HCT116 (cell line): ENCODE measurements around the gene DNM3. TPM values are rescaled to one million over a fixed set of nuclear protein-coding genes. Genes with fewer than 3 reads are reported as not detected.

Experiments
- ATAC-seq: fragments of 200-7000 bp; cut with Tn5 transposase; 2 replicates; pipeline ENCODE4 v1.9.1; 2020; ENCODE audit warnings: mild to moderate bottlenecking, moderate library complexity
- BruUV-seq: library from RNA; stranded (reverse); fragments of 400-500 nt; replicated peaks from 2 replicates; lab custom pipeline; 2021; lab: Mats Ljungman, UMichigan
- CTCF ChIA-PET: fragments of 300-600 bp; sonication (Branson Sonifier 250); formaldehyde crosslinking; loops from one replicate; lab custom pipeline; 2021; ENCODE audit warnings: antibody characterized with exemption; lab: Charles Lee
- POLR2A ChIA-PET: fragments of 300-600, 350-600 bp; sonication (Branson Sonifier 250); formaldehyde crosslinking; loops from one replicate; lab custom pipeline; 2021; ENCODE audit warnings: antibody characterized with exemption; lab: Charles Lee
- RAD21 ChIA-PET, 2 experiments: fragments of 300-600 bp; sonication (Branson Sonifier 250); formaldehyde crosslinking; loops; one replicate each; lab custom pipeline; 2023; ENCODE audit warnings: low total read pairs in 2 of 2; ENCODE audit not compliant: uncharacterized antibody in 2 of 2, unreplicated experiment in 2 of 2, low non-redundant PET in 1 of 2; lab: Charles Lee
- DNase-seq: peaks from one replicate; pipeline ENCODE4 v3.0.0-alpha.2; 2010; ENCODE audit warnings: low read depth, low spot score
- H2AFZ ChIP-seq: fragments of 200-600 bp; shearing (Covaris generic), sonication (generic); 2 replicates; pipeline ENCODE4 v1.6.1; 2017; ENCODE audit warnings: low read depth, mixed run types, mixed read lengths, antibody characterized with exemption, low read length; ENCODE audit not compliant: poor library complexity, severe bottlenecking
- H3K27ac ChIP-seq: 2 replicates; pipeline ENCODE4 v1.5.1; 2012; ENCODE audit warnings: low read depth, low read length
- H3K27me3 ChIP-seq: fragments of 200-600 bp; sonication (generic); 2 replicates; pipeline ENCODE4 v1.6.1; 2016; ENCODE audit warnings: mixed run types, low read length, mixed read lengths; ENCODE audit not compliant: insufficient read depth
- H3K36me3 ChIP-seq, 2 experiments: fragments of 200-500 bp in 1 of 2; fragments of 200-600 bp in 1 of 2; sonication (Bioruptor generic) in 1 of 2; sonication (generic) in 1 of 2; 2 replicates each; pipeline versions ENCODE4 v1.5.1 to v1.6.1; 2014 to 2016; ENCODE audit warnings: low read length in 2 of 2, inconsistent platforms in 1 of 2, mixed read lengths in 1 of 2, mixed run types in 1 of 2; ENCODE audit not compliant: insufficient read depth in 2 of 2, control insufficient read depth in 1 of 2
- H3K4me1 ChIP-seq, 2 experiments: fragments of 200-600 bp in 1 of 2; sonication (generic) in 1 of 2; 2 replicates each; pipeline versions ENCODE4 v1.5.1 to v1.6.1; 2012 to 2017; ENCODE audit warnings: low read length in 2 of 2, inconsistent platforms in 1 of 2, mild to moderate bottlenecking in 1 of 2, mixed read lengths in 1 of 2, mixed run types in 1 of 2, moderate library complexity in 1 of 2; ENCODE audit not compliant: insufficient read depth in 2 of 2, control insufficient read depth in 1 of 2
- H3K4me2 ChIP-seq: fragments of 200-600 bp; sonication (generic); 2 replicates; pipeline ENCODE4 v1.6.1; 2017; ENCODE audit warnings: mixed run types, low read length, mixed read lengths
- H3K4me3 ChIP-seq, 2 experiments: fragments of 200-600 bp in 1 of 2; sonication (generic) in 1 of 2; replicated peaks in 1 of 2; 2 replicates each; pipeline ENCODE4 v1.5.1; 2011 to 2016; ENCODE audit warnings: low read length in 2 of 2, control low read depth in 1 of 2, low read depth in 1 of 2, mild to moderate bottlenecking in 1 of 2, mixed read lengths in 1 of 2, mixed run types in 1 of 2
- H3K79me2 ChIP-seq: fragments of 200-600 bp; sonication (generic); 2 replicates; pipeline ENCODE4 v1.6.1; 2017; ENCODE audit warnings: mild to moderate bottlenecking, mixed run types, low read length, moderate library complexity, mixed read lengths; ENCODE audit not compliant: insufficient read depth
- H3K9ac ChIP-seq: fragments of 200-600 bp; sonication (generic); 2 replicates; pipeline ENCODE4 v1.6.1; 2016; ENCODE audit warnings: low read length, mixed read lengths
- H3K9me2 ChIP-seq: fragments of 200-600 bp; sonication (generic), shearing (Covaris generic); 2 replicates; pipeline ENCODE4 v1.6.1; 2017; ENCODE audit warnings: mixed run types, mild to moderate bottlenecking, moderate library complexity; ENCODE audit not compliant: insufficient read depth
- H3K9me3 ChIP-seq, 2 experiments: fragments of 200-500 bp in 1 of 2; fragments of 200-600 bp in 1 of 2; sonication (Bioruptor generic) in 1 of 2; sonication (generic) in 1 of 2; 2 replicates each; pipeline ENCODE4 v1.6.1; 2014 to 2017; ENCODE audit warnings: low read length in 2 of 2, mixed read lengths in 2 of 2, inconsistent platforms in 1 of 2, low read depth in 1 of 2, mild to moderate bottlenecking in 1 of 2, mixed run types in 1 of 2, moderate library complexity in 1 of 2; ENCODE audit not compliant: control insufficient read depth in 1 of 2, insufficient read depth in 1 of 2
- H4K20me1 ChIP-seq: fragments of 200-600 bp; sonication (generic), shearing (Covaris generic); 2 replicates; pipeline ENCODE4 v1.6.1; 2017; ENCODE audit warnings: mixed run types, mild to moderate bottlenecking, moderate library complexity; ENCODE audit not compliant: insufficient read depth
- ATF3 ChIP-seq: IDR thresholded peaks from 2 replicates; pipeline ENCODE4 v1.6.1; 2012
- EGR1 ChIP-seq: IDR thresholded peaks from 2 replicates; pipeline ENCODE4 v1.6.1; 2012; ENCODE audit warnings: low read depth
- ELF1 ChIP-seq: IDR thresholded peaks from 2 replicates; pipeline ENCODE4 v1.6.1; 2012; ENCODE audit warnings: low read depth, borderline replicate concordance
- EZH2phosphoT487 ChIP-seq: fragments of 200-600 bp; IDR thresholded peaks from 2 replicates; pipeline ENCODE4 v1.6.1; 2018; ENCODE audit warnings: antibody characterized with exemption, borderline replicate concordance
- POLR2A ChIP-seq: IDR thresholded peaks from 2 replicates; pipeline ENCODE4 v1.7.0; 2011; ENCODE audit warnings: borderline replicate concordance; ENCODE audit not compliant: insufficient read depth, insufficient read length; ENCODE audit errors: extremely low read depth
- REST ChIP-seq: IDR thresholded peaks from 2 replicates; pipeline ENCODE4 v1.6.1; 2012; ENCODE audit warnings: low read depth
- SP1 ChIP-seq: IDR thresholded peaks from 2 replicates; pipeline ENCODE4 v1.6.1; 2012; ENCODE audit warnings: low read depth
- ZBTB33 ChIP-seq: IDR thresholded peaks from 2 replicates; pipeline ENCODE4 v1.6.1; 2011; ENCODE audit warnings: mild to moderate bottlenecking, low read length, moderate library complexity; ENCODE audit not compliant: insufficient replicate concordance; ENCODE audit errors: extremely low read depth
- intact Hi-C: fragments of 100-400 bp; cut with micrococcal nuclease; formaldehyde crosslinking; loops from 2 replicates; pipeline ENCODE4 v1.10.0; 2022
- total RNA-seq: library from RNA; stranded (reverse); gene quantifications from one replicate; pipeline ENCODE4 v1.2.1, GENCODE V29; 2021; ENCODE audit not compliant: unreplicated experiment

Gene DNM3
- total RNA-seq, 1 experiment from 2014 or later = 3.1 TPM

- Histone ChIP-seq H3K36me3 (no peaks in the 10 kb centered on the region), H3K4me1 (no peaks in the 10 kb centered on the region), H3K4me3 (no peak overlapping the region), H3K27me3 (no peaks in the 10 kb centered on the region), H3K27ac (no peak overlapping the region), H3K4me2 (no peak overlapping the region), H3K79me2 (no peaks in the 10 kb centered on the region), H3K9me2 (no peaks in the 10 kb centered on the region)
- ATAC-seq = no peak
- ChIA-PET CTCF (interaction anchor here (1.0 to 1.5 kb wide), 2 partner anchors 23 to 374 kb away, joined by 4 read pairs; no protein-coding TSS in a partner anchor), RAD21 (no interaction called here)
- BruUV-seq = no TSS peak
- no peak for TF ChIP-seq EZH2phosphoT487
- no peak for TF ChIP-seq SP1
- TF ChIP-seq POLR2A = no peak
- TF ChIP-seq ATF3 = no peak
- no peak for TF ChIP-seq ZBTB33
- no peak for TF ChIP-seq REST
- TF ChIP-seq ELF1 = no peak
- no peak for TF ChIP-seq EGR1
- TF ChIP-seq, all 23 proteins: peak for 0
- no peaks in the 10 kb centered on the region for H3K9me3 ChIP-seq
- POLR2A ChIA-PET = no interaction called here
- no peak for DNase-seq
- H4K20me1 ChIP-seq = no peaks in the 10 kb centered on the region
- intact Hi-C loops = no loop called here
- H2AFZ ChIP-seq = no peak overlapping the region
- no peak overlapping the region for H3K9ac ChIP-seq
These were observed 535.1 kb downstream of the DNM3 start for GRCh38 chr1:172376431-172376830.
